ENCODE measurements around the gene CXCL14.
"Not testable (repeated sequence)": the region's sequence is repeated elsewhere in the genome, so short reads cannot be mapped to it uniquely, and the experiment has no call there.

Gene CXCL14

DNA sequence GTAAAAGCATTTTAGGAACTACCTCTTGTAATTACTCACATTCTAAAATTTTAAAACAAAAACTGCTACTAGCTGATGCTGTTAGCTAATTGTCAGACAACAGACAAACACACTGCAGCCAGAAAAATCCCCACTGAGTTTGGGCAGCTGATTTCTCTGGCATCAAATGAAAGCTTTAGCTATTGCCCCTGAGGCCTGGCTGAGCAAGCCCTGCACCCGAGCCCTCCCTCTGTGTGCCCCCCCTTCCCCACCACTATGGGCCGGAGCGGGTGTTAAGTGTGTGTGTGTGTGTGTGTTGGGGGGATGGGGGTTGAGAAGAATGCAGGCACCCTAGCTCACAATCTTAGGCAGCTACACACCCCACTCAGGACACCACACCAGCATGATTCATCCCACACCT is 45.5 kb downstream of the CXCL14 start:
- no peak for DNase-seq
- Histone ChIP-seq H3K4me1 (ENCODE audit: insufficient read depth, low read length) (no peaks in the 10 kb centered on the region), H2AFZ (ENCODE audit: low read depth, low read length) (no peak overlapping the region), H3K27me3 (ENCODE audit: insufficient read depth, low read length, poor library complexity) (peaks cover 9% of the 10 kb centered on the region), H4K20me1 (ENCODE audit: insufficient read depth, low read length) (no peaks in the 10 kb centered on the region), H3K9me3 (ENCODE audit: insufficient read depth, low read length, severe bottlenecking) (no peaks in the 10 kb centered on the region), H3K4me3 (ENCODE audit: low read depth in 1 of 2, low read length in 2 of 2) (no peak overlapping the region), H3K79me2 (ENCODE audit: insufficient read depth, low read length) (no peaks in the 10 kb centered on the region), H3K36me3 (ENCODE audit: insufficient read depth, low read length) (no peaks in the 10 kb centered on the region), H3K9ac (ENCODE audit: low read depth, low read length) (no peak overlapping the region), H3K27ac (ENCODE audit: low read length) (no peak overlapping the region), H3K4me2 (ENCODE audit: insufficient read depth, low read length) (no peak overlapping the region)
- no peak for ATAC-seq (ENCODE audit: insufficient read depth, low read depth)
- TF ChIP-seq EZH2 (IDR thresholded peaks at IDR 0.05; ENCODE audit: borderline replicate concordance, low read depth, low read length, severe bottlenecking) (no peak), CTCF (IDR thresholded peaks at IDR 0.05; ENCODE audit: borderline replicate concordance, extremely low read depth, low read length, poor library complexity, severe bottlenecking) (no peak)

DNA sequence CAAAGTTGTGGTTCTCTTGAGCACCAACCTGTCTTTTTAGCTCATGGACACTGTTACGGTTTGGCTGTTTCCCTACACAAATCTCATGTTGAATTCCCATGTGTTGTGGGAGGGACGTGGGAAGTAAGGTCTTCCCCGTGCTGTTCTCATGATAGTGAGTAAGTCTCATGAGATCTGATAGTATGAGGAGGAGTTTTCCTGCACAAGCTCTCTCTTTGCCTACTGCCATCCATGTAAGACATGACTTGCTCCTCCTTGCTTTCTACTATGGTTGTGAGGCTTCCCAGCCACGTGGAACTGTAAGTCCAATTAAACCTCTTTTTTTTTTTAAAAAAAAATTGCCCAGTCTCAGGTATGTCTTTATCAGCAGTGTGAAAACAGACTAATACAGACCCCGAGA is 49.2 kb downstream of the CXCL14 start:
- not testable (repeated sequence) for H3K79me2 ChIP-seq (ENCODE audit: insufficient read depth, low read length); H2AFZ ChIP-seq (ENCODE audit: low read depth, low read length); H3K9ac ChIP-seq (ENCODE audit: low read depth, low read length); H3K36me3 ChIP-seq (ENCODE audit: insufficient read depth, low read length); H3K27ac ChIP-seq (ENCODE audit: low read length); H3K4me3 ChIP-seq (ENCODE audit: low read depth in 1 of 2, low read length in 2 of 2); H3K9me3 ChIP-seq (ENCODE audit: insufficient read depth, low read length, severe bottlenecking); H3K4me1 ChIP-seq (ENCODE audit: insufficient read depth, low read length); ATAC-seq (ENCODE audit: insufficient read depth, low read depth); H3K4me2 ChIP-seq (ENCODE audit: insufficient read depth, low read length); H4K20me1 ChIP-seq (ENCODE audit: insufficient read depth, low read length); DNase-seq
- peaks cover 15% of the 10 kb centered on the region for H3K27me3 ChIP-seq (ENCODE audit: insufficient read depth, low read length, poor library complexity)

DNA sequence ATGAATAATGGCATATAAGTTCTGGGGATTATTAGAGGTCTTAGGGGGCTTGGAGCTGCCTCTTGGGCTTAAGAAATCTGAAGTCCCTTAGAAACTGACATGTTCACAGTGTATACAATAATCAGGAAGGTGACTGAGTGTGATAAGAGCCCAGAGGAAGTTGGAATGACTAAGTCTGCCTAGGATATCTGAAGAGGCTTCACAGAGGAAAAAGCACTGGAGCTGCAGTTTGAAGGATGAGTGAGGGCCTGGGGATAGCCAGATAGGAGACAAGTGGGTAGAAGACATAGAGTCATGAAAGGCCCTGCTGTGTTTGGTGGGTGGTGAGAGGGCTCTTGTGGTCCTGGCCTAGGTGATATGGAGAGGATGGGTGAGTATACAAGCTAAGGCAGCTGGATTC is 51.9 kb downstream of the CXCL14 start:
- Histone ChIP-seq H4K20me1 (ENCODE audit: insufficient read depth, low read length) (no peaks in the 10 kb centered on the region), H2AFZ (ENCODE audit: low read depth, low read length) (no peak overlapping the region), H3K27ac (ENCODE audit: low read length) (no peak overlapping the region), H3K36me3 (ENCODE audit: insufficient read depth, low read length) (no peaks in the 10 kb centered on the region), H3K4me3 (ENCODE audit: low read depth in 1 of 2, low read length in 2 of 2) (no peak overlapping the region), H3K9me3 (ENCODE audit: insufficient read depth, low read length, severe bottlenecking) (peaks cover 4% of the 10 kb centered on the region), H3K27me3 (ENCODE audit: insufficient read depth, low read length, poor library complexity) (peaks cover 9% of the 10 kb centered on the region), H3K9ac (ENCODE audit: low read depth, low read length) (no peak overlapping the region), H3K4me2 (ENCODE audit: insufficient read depth, low read length) (no peak overlapping the region), H3K79me2 (ENCODE audit: insufficient read depth, low read length) (no peaks in the 10 kb centered on the region), H3K4me1 (ENCODE audit: insufficient read depth, low read length) (no peaks in the 10 kb centered on the region)
- ATAC-seq (ENCODE audit: insufficient read depth, low read depth) (no peak), DNase-seq (no peak)
- no peak for TF ChIP-seq CTCF (IDR thresholded peaks at IDR 0.05; ENCODE audit: borderline replicate concordance, extremely low read depth, low read length, poor library complexity, severe bottlenecking)
- no peak for TF ChIP-seq EZH2 (IDR thresholded peaks at IDR 0.05; ENCODE audit: borderline replicate concordance, low read depth, low read length, severe bottlenecking)

DNA sequence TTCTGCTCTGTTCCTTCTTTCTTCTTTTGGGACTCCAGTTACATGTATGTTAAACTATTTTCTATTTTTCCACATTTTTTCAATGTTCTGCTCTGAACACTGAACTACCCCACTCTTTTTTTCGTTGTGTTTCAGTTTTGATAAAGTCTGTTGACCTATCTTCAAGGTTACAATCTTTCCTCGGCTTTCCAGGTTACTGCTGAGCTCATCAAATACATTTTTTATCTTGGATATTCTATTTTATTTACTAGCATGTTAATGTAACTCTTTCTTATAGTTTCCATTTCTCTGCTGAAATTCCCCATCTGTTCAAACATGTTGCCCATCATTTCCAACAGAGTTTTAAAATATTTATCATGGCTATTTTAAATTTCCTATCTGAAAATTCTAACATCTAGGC is 56.8 kb downstream of the CXCL14 start:
- H3K4me2 ChIP-seq (ENCODE audit: insufficient read depth, low read length), result no peak overlapping the region
- peaks cover 7% of the 10 kb centered on the region for H3K9me3 ChIP-seq (ENCODE audit: insufficient read depth, low read length, severe bottlenecking)
- H3K9ac ChIP-seq (ENCODE audit: low read depth, low read length), result no peak overlapping the region
- peaks cover 6% of the 10 kb centered on the region for H3K27me3 ChIP-seq (ENCODE audit: insufficient read depth, low read length, poor library complexity)
- H3K79me2 ChIP-seq (ENCODE audit: insufficient read depth, low read length), result no peaks in the 10 kb centered on the region
- TF ChIP-seq EZH2 (IDR thresholded peaks at IDR 0.05; ENCODE audit: borderline replicate concordance, low read depth, low read length, severe bottlenecking), result no peak
- no peaks in the 10 kb centered on the region for H3K36me3 ChIP-seq (ENCODE audit: insufficient read depth, low read length)
- H3K27ac ChIP-seq (ENCODE audit: low read length), result no peak overlapping the region
- no peak overlapping the region for H3K4me3 ChIP-seq (ENCODE audit: low read depth in 1 of 2, low read length in 2 of 2)
- DNase-seq (no peak), ATAC-seq (ENCODE audit: insufficient read depth, low read depth) (no peak)
- no peaks in the 10 kb centered on the region for H4K20me1 ChIP-seq (ENCODE audit: insufficient read depth, low read length)
- H2AFZ ChIP-seq (ENCODE audit: low read depth, low read length), result no peak overlapping the region
- no peaks in the 10 kb centered on the region for H3K4me1 ChIP-seq (ENCODE audit: insufficient read depth, low read length)

Measured in DND-41 (cell line).